GM21515 (cell line): ENCODE results near the gene TTLL7.
"Not testable (repeated sequence)": the region's sequence is repeated elsewhere in the genome, so short reads cannot be mapped to it uniquely, and the experiment has no call there.

Experiments used
- ATAC-seq: cut with Tn5 transposase; IDR thresholded peaks from one replicate; pipeline ENCODE4 v1.9.1; 2021; ENCODE audit not compliant: unreplicated experiment

The TTLL7 gene

GRCh38 chr1:83932693-83933092 lies 66.2 kb downstream of the TTLL7 start:
- no peak for ATAC-seq

DNA sequence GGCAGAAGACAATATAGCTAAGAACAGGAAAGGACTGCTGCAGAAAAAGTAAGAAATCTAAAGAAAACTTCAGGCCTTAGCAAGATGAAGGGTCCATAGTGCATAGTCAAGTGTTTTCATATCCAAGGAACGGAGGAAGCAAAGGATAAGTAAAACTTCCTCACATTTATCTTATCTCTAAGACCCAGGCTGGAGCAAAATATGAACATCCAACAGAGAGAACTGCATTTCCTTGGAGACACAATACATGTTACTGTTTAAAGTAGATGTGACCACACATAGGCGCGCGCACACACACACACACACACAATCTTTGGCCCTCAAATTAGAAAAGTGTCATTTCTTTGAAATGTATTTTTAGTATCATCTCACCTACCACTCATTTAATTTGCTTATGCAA lies 66.7 kb downstream of the TTLL7 start:
- no peak for ATAC-seq

GRCh38 chr1:83931658-83932253 lies 67.2 kb downstream of the TTLL7 start:
- peak; percentile 81 for ATAC-seq

- no peak for ATAC-seq
These were observed 69.7 kb downstream of the TTLL7 start for GRCh38 chr1:83929184-83929583.

DNA sequence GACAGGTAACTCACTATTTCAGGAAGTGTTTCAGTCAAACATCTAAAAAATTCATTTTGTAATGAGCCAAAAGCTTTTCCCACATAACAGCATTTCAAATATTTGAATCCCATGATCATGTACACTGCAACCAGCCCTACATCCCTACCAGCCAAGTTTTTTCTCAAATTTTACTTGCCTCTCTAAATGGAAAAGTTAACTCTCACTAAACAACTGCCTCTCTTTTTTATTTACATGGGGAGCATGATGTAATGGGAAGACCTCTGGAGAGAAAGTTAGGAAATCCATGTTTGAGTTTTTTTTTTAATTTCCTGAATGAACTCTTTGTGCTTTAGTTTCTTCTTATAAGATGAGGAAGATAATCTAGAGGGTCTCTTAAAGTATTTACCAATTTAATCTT lies 70.5 kb downstream of the TTLL7 start:
- no peak for ATAC-seq

GRCh38 chr1:83927701-83928100 lies 71.2 kb downstream of the TTLL7 start:
- no peak for ATAC-seq

- ATAC-seq = no peak
These were observed 71.9 kb downstream of the TTLL7 start for GRCh38 chr1:83927061-83927460.

DNA sequence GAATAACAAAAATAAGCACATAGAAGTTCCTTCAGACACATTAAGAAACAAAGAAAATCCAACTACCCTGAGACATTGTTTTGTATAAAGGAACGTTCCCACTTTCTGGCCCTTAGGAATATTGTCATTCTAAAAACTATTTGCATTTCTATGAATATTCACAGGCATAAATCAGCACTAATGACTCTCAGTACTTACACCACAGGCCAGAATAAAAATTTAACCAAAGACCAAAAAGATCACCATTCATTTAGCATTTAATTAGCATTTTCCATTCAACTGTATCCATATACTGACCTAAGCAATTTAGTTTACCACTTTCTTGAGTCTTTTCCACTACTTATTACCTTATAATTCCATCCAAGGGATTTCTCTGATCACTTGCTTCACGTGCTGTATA lies 75.4 kb downstream of the TTLL7 start:
- ATAC-seq = no peak

DNA sequence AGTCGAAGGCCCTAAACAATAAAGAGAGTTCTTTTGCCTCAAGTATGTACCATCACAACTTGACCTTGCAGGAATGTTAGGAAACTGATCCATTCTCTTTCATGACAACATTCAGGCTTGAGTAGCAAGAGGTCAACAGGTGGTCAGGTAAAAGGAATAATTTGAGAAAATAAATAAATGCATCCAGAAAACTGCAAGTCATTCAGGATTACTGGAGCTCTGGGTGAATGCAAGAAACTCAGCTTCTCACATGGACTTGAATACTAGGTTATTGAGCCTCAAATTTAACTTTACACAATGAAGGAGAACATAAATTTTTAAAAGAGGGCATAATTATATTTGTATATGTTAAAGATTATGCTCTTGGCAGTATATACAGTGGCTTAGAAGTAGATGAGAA lies 76.5 kb downstream of the TTLL7 start:
- ATAC-seq = no peak

- no peak for ATAC-seq
These were observed 78.6 kb downstream of the TTLL7 start for GRCh38 chr1:83920320-83920719.

DNA sequence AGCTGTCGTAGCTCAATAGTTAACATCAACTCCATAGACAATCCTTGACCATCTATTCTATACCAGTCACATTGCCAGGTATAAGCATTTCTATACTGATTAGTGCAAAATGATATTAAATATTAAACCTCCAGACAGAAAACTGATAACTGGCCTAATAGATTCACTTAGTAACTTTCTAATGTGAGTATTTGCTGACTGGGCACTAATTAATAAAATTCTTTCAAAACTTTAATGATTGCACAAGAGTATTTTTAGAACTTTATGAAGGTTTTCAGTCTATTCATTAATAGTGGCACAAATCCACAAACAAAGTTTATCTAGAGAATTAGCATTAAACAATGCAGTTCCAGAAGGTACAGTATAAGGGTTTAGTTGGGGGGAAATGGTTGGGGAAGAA lies 79.1 kb downstream of the TTLL7 start:
- ATAC-seq = no peak

DNA sequence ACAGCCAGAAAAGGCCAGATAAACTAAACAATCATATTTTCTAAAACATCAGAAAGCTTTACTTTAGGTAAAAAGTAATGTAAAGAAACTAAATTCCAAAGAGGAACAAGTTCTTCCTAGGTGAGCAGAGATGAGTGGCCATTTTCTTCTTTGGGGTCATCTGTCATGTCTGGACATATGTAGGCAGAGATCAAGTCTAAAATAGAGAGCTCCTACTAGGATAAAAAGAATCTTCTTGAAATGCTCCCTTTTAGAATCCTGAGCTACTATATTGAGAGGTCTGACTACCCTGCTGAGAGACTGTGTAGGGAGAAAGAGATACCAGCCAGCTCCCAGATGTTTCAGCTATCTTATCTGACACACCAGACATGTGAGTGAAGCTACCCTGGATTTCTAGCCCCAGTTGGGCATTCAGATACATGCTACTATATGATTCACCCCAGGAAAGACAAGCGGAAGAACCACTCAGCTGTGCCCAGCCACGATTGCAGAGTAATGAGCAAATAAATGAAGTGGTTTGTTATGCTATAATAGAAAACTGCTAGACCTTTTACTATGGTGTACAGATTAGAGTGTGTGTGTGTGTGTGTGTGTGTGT lies 80.1 kb downstream of the TTLL7 start:
- no peak for ATAC-seq

- no peak for ATAC-seq
These were observed 81.0 kb downstream of the TTLL7 start for GRCh38 chr1:83917959-83918358.

DNA sequence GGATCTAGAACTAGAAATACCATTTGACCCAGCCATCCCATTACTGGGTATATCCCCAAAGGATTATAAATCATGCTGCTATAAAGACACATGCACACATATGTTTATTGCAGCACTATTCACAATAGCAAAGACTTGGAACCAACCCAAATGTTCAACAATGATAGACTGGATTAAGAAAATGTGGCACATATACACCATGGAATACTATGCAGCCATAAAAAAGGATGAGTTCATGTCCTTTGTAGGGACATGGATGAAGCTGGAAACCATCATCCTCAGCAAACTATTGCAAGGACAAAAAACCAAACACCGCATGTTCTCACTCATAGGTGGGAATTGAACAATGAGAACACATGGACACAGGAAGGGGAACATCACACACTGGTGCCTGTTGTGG lies 82.8 kb downstream of the TTLL7 start:
- ATAC-seq = not testable (repeated sequence)

DNA sequence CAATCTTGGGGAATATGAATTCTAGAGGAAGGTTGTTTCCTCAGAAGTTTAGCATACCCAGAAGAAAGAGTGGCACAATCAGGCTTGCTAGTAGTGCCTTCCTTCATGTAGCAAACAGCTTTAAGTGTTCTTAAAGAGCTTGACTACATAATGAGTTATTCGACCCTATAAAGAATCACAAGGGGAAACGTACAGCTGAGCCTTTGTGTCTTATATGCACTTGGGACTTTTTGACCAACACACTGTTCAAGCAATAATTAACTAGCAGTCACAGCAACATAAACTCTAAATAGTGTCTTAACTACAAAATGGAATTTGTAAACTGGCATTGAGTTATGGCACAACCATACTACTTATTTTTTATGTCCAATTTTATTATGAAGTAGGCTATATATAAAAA lies 86.1 kb downstream of the TTLL7 start:
- no peak for ATAC-seq

DNA sequence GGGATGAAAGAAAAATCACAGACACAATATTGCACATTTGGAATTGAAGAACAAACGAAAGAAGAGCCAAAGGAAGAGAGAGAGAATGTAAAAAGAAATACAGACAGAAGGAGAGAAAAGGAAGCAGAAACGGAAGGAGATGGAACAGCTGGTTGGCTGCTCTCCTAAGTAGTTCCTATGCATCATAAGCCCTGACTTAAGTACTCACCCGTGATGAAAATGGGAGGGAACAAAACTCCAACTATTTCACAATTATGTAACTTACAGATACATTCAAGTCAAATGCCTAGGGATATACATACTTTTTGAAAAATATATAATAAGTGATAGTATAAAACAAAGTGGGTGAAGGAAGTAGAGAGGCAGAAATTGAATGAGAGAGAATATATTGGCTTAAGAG lies 88.5 kb downstream of the TTLL7 start:
- no peak for ATAC-seq

DNA sequence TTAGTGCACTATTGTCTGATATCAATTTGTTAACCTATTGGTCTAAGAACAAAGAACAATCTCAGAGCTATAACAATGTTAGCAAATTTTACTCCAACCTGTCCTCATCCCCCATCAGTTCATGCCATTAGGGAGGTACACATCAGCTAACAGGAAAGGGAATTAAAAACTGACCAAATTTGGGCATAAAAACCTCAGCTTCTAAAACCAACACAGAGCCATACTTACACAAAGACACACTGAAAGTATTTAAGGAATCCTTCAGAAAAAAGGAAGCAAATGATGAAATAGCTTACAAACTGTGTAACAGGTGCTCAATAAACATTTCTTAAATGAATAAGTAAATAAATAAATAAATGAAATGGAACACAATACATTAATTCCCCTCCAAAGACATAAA lies 89.2 kb downstream of the TTLL7 start:
- no peak for ATAC-seq

- no peak for ATAC-seq
These were observed 93.5 kb downstream of the TTLL7 start for GRCh38 chr1:83905315-83905907.

GRCh38 chr1:83901547-83902155 lies 97.3 kb downstream of the TTLL7 start:
- no peak for ATAC-seq

DNA sequence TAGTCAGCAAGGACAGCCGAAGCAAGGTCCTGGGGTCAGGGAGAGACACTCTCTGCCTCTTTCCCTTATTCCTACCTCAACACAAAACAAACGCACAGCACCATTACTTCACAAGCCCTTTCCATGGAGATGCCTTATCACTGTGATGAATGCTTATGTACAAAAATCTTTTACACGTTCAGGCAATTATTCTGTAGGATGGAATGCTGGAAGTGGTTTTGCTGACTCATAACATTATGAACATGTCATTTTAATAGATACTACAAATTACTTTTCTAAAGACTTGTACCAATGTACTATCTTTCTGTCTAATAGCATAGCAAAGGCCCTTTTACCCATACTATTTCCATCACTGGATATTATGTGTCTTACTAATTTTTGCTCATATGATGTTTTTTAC lies 98.4 kb downstream of the TTLL7 start:
- no peak for ATAC-seq

- no peak for ATAC-seq
These were observed 101.4 kb downstream of the TTLL7 start for GRCh38 chr1:83897516-83897915.

- ATAC-seq = no peak
These were observed 102.6 kb downstream of the TTLL7 start for GRCh38 chr1:83896299-83896698.
